ENCODE measurements around the gene CSTB. TPM values are rescaled to one million over a fixed set of nuclear protein-coding genes. Genes with fewer than 3 reads are reported as not detected.

Gene CSTB
- total and polyA plus RNA-seq, 2 donors (not counting 3 experiments of a cell fraction or from before 2014, with no cell fraction given) = 65.8 to 83.7 TPM

- TF ChIP-seq FOS (IDR thresholded peaks at IDR 0.05; ENCODE audit: borderline replicate concordance, insufficient read depth, low read length) (no peak), JUN (IDR thresholded peaks at IDR 0.05; ENCODE audit: borderline replicate concordance, insufficient read depth, insufficient read length, low read depth) (no peak), MAX (IDR thresholded peaks at IDR 0.05; ENCODE audit: insufficient read depth, insufficient read length) (no peak), POLR2A (IDR thresholded peaks at IDR 0.05; ENCODE audit: low read depth, low read length) (no peak), GATA2 (IDR thresholded peaks at IDR 0.05; ENCODE audit: insufficient read depth, insufficient read length, low read depth, low read length) (no peak), EZH2 (IDR thresholded peaks at IDR 0.05; ENCODE audit: borderline replicate concordance, low read depth, low read length, severe bottlenecking) (no peak), MYC (IDR thresholded peaks at IDR 0.05; ENCODE audit: low read depth, low read length) (no peak), POLR2AphosphoS5 (IDR thresholded peaks at IDR 0.05; ENCODE audit: insufficient read depth, low read depth, low read length) (no peak)
- no peak overlapping the region for H3K4me2 ChIP-seq (ENCODE audit: insufficient read depth, low read length)
- BruUV-seq (replicated peaks) = no TSS peak
- dilution Hi-C loops (cut with MboI; ENCODE audit: extremely low pct_ligation_motif_present, low sequenced_read_pairs) (no loop called here), intact Hi-C loops (cut with micrococcal nuclease) (no loop called here)
- H3K9me3 ChIP-seq (replicated peaks; ENCODE audit: control insufficient read depth, insufficient read depth, low read length) = no peaks in the 10 kb centered on the region
- ChIA-PET POLR2A (no interaction called here), CTCF (interaction anchor here (1.3 kb wide), 1 partner anchor 193 kb away, joined by 5 read pairs; no protein-coding TSS in a partner anchor)
- no peak overlapping the region for H3K9ac ChIP-seq (replicated peaks; ENCODE audit: extremely low read depth, insufficient read depth, low read length)
- H3K27me3 ChIP-seq (ENCODE audit: control insufficient read depth in 2 of 2, insufficient read depth in 2 of 2, low read length in 2 of 2) = peaks cover 2% of the 10 kb centered on the region in 2 experiments
- H3K79me2 ChIP-seq (ENCODE audit: control insufficient read depth, insufficient read depth, low read length) = no peaks in the 10 kb centered on the region
- no peaks in the 10 kb centered on the region for H3K4me1 ChIP-seq (ENCODE audit: control insufficient read depth, extremely low read depth, insufficient read depth, low read length)
- FAIRE-seq = no peak
- no peak for DNase-seq (ENCODE audit: low read depth, low spot score)
- H3K27ac ChIP-seq (ENCODE audit: insufficient read depth, low read depth, low read length) = no peak overlapping the region
- no peaks in the 10 kb centered on the region for H4K20me1 ChIP-seq (replicated peaks; ENCODE audit: control insufficient read depth, extremely low read depth, insufficient read depth, low read length)
- H3K9me1 ChIP-seq (replicated peaks; ENCODE audit: control insufficient read depth, extremely low read depth, insufficient read depth, low read length) = no peaks in the 10 kb centered on the region
- no peaks in the 10 kb centered on the region for H3K36me3 ChIP-seq (ENCODE audit: control insufficient read depth in 2 of 2, extremely low read depth in 1 of 2, insufficient read depth in 2 of 2, low read length in 2 of 2)
- H3K4me3 ChIP-seq (replicated peaks in 1 of 3; ENCODE audit: insufficient read depth in 1 of 3, low read depth in 1 of 3, low read length in 3 of 3) = no peak overlapping the region
- H2AFZ ChIP-seq (ENCODE audit: low read depth, low read length) = no peak overlapping the region
These were observed 5.7 kb upstream of the CSTB start for GRCh38 chr21:43781846-43782245.

GRCh38 chr21:43779660-43780059 is 3.6 kb upstream of the CSTB start:
- Histone ChIP-seq H3K27ac (ENCODE audit: insufficient read depth, low read depth, low read length) (no peak overlapping the region), H3K4me2 (ENCODE audit: insufficient read depth, low read length) (no peak overlapping the region), H2AFZ (ENCODE audit: low read depth, low read length) (no peak overlapping the region), H3K4me3 (replicated peaks in 1 of 3; ENCODE audit: insufficient read depth in 1 of 3, low read depth in 1 of 3, low read length in 3 of 3) (no peak overlapping the region), H3K27me3 (ENCODE audit: control insufficient read depth in 2 of 2, insufficient read depth in 2 of 2, low read length in 2 of 2) (peaks cover 2% of the 10 kb centered on the region in 2 experiments), H4K20me1 (replicated peaks; ENCODE audit: control insufficient read depth, extremely low read depth, insufficient read depth, low read length) (no peaks in the 10 kb centered on the region), H3K36me3 (ENCODE audit: control insufficient read depth in 2 of 2, extremely low read depth in 1 of 2, insufficient read depth in 2 of 2, low read length in 2 of 2) (no peaks in the 10 kb centered on the region), H3K9me3 (replicated peaks; ENCODE audit: control insufficient read depth, insufficient read depth, low read length) (no peaks in the 10 kb centered on the region), H3K9me1 (replicated peaks; ENCODE audit: control insufficient read depth, extremely low read depth, insufficient read depth, low read length) (no peaks in the 10 kb centered on the region), H3K79me2 (ENCODE audit: control insufficient read depth, insufficient read depth, low read length) (peaks cover 13% of the 10 kb centered on the region), H3K9ac (replicated peaks; ENCODE audit: extremely low read depth, insufficient read depth, low read length) (no peak overlapping the region), H3K4me1 (ENCODE audit: control insufficient read depth, extremely low read depth, insufficient read depth, low read length) (peaks cover 8% of the 10 kb centered on the region)
- BruUV-seq (replicated peaks) = no TSS peak
- intact Hi-C loops (cut with micrococcal nuclease) = loop anchor here (10.0 kb wide), 1 partner anchor 115 kb away; no protein-coding TSS in a partner anchor
- ChIA-PET POLR2A (no interaction called here), CTCF (interaction anchor here (1.3 to 1.4 kb wide), 2 partner anchors 13 to 196 kb away, joined by 3 to 4 read pairs; no protein-coding TSS in a partner anchor)
- dilution Hi-C loops (cut with MboI; ENCODE audit: extremely low pct_ligation_motif_present, low sequenced_read_pairs) = no loop called here
- no peak for FAIRE-seq
- DNase-seq (ENCODE audit: low read depth, low spot score) = no peak
- no peak for TF ChIP-seq POLR2AphosphoS5 (IDR thresholded peaks at IDR 0.05; ENCODE audit: insufficient read depth, low read depth, low read length)
